ENCODE results near the gene TRPC4AP.

The TRPC4AP gene

DNA sequence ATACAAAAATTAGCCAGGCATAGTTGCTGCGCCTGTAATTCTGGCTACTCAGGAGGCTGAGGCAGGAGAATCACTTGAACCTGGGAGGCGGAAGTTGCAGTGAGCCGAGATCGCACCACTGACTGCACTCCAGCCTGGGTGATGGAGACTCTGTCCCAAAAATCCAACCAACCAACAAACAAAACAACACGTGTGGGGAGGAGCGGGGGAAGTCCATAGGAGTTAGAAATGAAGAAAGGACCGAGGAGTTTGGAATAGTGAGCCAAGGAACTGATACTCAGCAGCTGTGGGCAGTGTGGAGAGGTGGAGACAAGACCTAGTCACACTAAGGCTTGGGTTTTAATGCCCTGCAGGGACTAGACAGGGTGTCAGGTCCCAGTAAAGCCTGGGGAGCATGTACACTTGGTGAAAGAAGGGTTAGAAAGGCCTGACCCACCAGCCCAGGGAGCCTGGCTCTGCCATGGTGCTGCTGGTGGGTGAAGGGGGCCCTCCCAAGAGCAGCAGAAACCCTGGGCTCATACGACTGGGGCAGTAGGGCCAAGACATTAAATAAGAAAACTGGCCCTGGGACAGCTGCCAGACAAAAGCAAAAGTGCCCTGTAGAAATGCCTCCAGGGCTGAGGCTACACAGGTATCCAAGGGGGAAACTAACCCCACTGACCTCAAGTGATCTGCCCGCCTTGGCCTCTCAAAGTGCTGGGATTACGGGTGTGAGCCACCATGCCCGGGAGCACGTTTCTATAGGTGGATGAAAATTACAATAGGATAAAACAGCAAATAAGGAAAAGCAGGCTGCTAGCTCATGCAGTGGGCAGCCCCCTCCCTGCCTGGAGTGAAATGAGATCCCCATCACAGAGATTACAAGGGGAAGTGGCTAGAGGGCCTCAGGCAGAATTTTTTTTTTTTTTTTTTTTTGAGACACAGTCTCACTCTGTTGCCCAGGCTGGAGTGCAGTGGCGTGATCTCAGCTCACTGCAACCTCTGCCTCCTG, 78.9 kb downstream of the TRPC4AP start:
- DNase-seq: no peak

GRCh38 chr20:35012227-35013069, 80.2 kb downstream of the TRPC4AP start:
- no peak for DNase-seq

- no peak for DNase-seq
Measured at GRCh38 chr20:35011589-35012226, 80.9 kb downstream of the TRPC4AP start.

- no peak for DNase-seq
Measured at GRCh38 chr20:35010405-35011192, 82.0 kb downstream of the TRPC4AP start.

GRCh38 chr20:35009665-35010328, 82.8 kb downstream of the TRPC4AP start:
- DNase-seq: no peak

- no peak for DNase-seq
Measured at GRCh38 chr20:35008411-35009342, 83.9 kb downstream of the TRPC4AP start.

GRCh38 chr20:35007891-35008290, 84.7 kb downstream of the TRPC4AP start:
- DNase-seq: no peak

- DNase-seq: no peak
Measured at GRCh38 chr20:35007413-35007812, 85.2 kb downstream of the TRPC4AP start.

GRCh38 chr20:35006531-35006971, 86.1 kb downstream of the TRPC4AP start:
- DNase-seq: no peak

DNA sequence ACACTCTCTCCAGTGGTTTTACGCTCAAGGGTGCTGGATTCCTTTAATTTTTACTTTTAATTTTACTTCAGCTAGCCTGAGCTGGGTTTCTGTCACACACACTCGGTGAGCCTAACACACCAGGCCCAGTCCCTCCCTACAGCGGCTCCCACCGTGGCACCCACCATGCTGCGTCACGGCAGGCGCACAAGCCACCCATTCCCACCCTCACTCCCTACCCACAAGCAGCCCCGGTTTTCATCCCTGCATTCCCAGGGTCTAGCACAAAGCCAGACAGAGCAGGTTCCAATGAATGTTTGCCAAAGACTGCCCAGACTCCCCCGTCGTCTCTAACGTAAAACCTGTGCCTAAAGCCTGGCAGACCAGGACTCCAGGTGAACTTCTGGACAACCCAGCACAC, 86.6 kb downstream of the TRPC4AP start:
- no peak for DNase-seq

DNA sequence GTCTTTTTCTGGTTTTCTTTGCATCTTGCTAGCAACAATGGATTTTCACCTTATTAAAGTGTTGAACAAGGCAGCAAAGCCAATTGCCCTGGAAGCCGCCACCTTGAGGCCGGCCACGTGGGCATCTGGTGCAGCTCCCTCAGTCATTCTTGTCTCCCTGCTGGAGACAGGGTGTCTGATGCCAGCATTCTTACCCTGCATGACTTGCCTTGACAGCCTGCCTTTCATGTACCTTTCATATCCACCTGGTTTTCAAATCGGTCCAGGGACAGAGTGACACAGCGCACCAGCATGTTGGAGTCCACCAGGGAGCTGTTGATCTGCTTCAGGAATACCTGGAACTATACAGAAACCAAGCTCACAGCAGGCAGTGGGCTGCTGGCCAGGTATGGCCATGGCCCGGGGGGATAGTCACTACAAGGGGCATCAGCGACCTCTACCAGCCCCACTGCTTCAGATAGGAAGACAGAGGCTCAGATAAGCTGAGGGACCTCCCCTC, 87.1 kb downstream of the TRPC4AP start:
- DNase-seq: no peak

- DNase-seq: no peak
Measured at GRCh38 chr20:35004749-35005462, 87.7 kb downstream of the TRPC4AP start.

DNA sequence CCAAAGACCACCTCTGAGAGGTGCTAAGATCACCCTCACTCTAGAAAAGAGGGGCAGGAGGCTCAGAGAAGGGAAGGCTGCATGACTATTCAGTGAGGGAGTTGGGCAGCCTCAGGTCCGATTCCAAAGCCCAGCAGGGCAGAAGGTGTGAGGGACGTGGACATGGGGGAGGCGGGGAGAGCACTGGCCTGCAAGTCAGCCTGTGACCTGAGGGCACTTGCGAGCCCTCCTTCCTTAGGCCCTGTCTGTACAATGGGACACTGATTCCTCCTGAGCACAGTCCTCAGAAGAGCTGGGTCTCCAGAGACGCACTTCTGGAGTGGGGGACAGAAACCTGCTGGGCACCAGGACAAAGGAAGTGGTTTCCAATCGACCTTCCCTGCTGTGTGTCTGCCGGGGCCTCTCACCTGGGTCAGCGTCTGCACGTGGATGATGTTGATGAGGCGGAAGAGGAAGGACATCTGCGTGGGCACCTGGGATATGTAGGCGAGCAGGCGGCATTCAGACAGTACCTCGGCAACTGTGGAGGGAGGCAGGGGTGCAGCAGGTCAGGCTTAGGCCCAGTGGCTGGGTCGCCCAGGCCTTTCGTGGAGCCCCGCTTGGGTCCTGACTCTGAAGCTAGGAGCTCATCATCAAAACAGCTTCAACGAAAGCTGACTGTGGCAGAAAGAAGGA, 88.4 kb downstream of the TRPC4AP start:
- DNase-seq: no peak

DNA sequence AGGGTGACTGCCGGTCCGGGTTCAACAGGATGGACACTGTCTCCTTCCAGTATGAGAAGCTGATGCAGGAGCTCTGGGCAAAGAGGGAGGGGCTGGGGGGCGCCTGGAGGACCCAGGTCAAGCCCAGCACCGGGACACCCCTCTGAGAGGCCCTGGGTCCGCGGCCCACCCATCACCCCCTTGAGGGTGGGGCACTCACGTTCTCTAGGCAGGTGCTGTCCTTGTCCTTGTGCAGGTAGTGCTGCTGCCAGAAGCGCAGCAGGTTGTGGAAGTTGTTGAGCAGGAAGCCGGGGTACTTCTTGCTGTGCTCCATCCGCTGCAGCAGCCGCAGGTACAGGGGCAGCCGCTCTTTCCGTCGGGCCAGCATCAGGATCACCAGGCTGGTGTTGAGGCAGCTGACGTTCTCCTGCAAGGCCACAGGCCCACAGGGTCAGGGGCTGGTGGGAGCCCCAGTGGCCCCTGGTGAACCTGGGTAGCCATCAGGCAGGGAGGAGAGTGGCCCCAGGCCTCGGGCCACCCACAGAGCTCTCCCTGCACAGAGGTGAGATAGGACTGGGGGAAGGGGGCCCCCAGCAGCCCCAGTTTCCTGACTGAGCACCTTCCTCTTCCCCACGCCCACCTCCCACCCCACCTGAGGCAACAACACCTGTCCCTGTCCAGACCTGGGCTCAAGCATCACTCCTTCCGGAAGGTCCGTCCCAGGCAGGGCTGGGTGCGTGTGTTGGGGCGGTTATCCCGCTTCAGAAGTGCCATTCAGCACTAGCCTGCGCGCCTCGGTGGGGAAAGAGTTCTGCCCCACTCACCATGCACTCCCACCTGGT, 89.2 kb downstream of the TRPC4AP start:
- no peak for DNase-seq

DNA sequence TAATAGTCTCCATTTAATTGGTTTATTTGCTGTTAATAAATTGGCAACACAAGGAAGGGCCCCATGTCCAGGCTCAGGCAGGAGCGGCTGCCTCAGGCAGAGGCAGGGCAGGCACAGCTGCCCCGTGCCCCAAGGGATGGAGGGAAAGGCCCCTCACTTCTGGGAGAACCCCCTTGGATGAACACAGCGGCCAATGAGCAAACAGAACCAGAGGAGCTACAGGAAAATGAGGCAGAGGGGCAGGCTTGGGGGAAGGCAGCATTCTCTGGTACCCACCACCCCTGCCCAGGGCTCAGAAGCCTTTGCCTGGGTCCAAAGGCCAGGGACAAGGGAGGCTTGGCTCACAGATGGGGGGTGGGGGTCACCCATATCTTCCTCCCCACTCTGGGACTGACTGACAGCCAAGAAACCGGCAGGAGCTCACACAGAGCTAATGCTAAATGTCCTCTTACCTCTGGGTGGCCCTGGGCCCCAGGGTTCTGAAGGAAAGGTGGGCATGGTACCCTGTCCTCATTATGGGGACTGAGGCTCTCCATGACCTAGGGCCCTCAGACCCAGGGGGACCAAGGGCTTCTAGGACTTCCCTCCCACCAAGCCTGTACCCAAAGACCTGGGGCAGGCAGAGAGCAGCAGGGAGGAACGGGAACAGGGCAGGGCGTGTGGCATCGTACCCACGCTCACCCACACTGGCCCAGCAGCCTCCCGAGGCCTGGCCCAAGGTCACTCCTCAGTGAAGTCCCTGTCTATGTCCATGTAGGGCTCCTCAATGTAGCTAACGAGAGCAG, 90.0 kb downstream of the TRPC4AP start:
- no peak for DNase-seq

- DNase-seq: no peak
Measured at GRCh38 chr20:35001596-35002362, 90.8 kb downstream of the TRPC4AP start.

Measured in NCI-H2171 (cell line).